Measurements from ENCODE around the gene MAGEF1.

The MAGEF1 gene

GRCh38 chr3:184663356-184663755 lies 48.5 kb downstream of the MAGEF1 start:
- no peak for DNase-seq

- no peak for DNase-seq
These were observed 49.7 kb downstream of the MAGEF1 start for GRCh38 chr3:184662187-184662586.

GRCh38 chr3:184660931-184661330 lies 50.9 kb downstream of the MAGEF1 start:
- no peak for DNase-seq

Data from CD4-positive, alpha-beta T cell treated with Interferon alpha-2 for 1 hour (primary cell).